A549 (cell line): ENCODE measurements around the gene LAMB1.

ENCODE experiments used
- CHD2 ChIP-seq: fragments of 150-350 bp; IDR thresholded peaks from 2 replicates; pipeline ENCODE4 v1.6.1; 2014; ENCODE audit warnings: low read length; ENCODE audit not compliant: partially characterized antibody
- EP300 ChIP-seq, 2 experiments: fragments of >200 bp; sonication (Bioruptor Twin); formaldehyde crosslinking; IDR thresholded peaks; 2 replicates in 1 of 2; 3 replicates in 1 of 2; pipeline ENCODE4 v1.6.1; 2016 to 2017
- JUN ChIP-seq, 2 experiments: fragments of >200 bp; sonication (Bioruptor Twin); formaldehyde crosslinking; IDR thresholded peaks; 2 replicates in 1 of 2; 3 replicates in 1 of 2; pipeline ENCODE4 v1.6.1; 2016 to 2017
- MYC ChIP-seq: IDR thresholded peaks from 2 replicates; pipeline ENCODE4 v1.6.1; 2012; ENCODE audit warnings: mild to moderate bottlenecking, inconsistent platforms, low read length, improper control_type of control experiment, borderline replicate concordance
- POLR2A ChIP-seq: IDR thresholded peaks from 2 replicates; pipeline ENCODE4 v1.6.1; 2012; ENCODE audit warnings: mild to moderate bottlenecking, low read length
- SMC3 ChIP-seq: fragments of >200 bp; sonication (Bioruptor Twin); formaldehyde crosslinking; IDR thresholded peaks from 3 replicates; pipeline ENCODE4 v1.6.1; 2018; ENCODE audit warnings: inconsistent platforms
- TF ChIP-seq, protein P1 (sequence below): fragments of 450-650 bp; IDR thresholded peaks from 2 replicates; pipeline ENCODE4 v1.6.1; 2014; ENCODE audit warnings: antibody characterized with exemption
- TF ChIP-seq, protein P2 (sequence below): fragments of >200 bp; sonication (Bioruptor Twin); formaldehyde crosslinking; IDR thresholded peaks from 3 replicates; pipeline ENCODE4 v1.5.1; 2016

DNA sequence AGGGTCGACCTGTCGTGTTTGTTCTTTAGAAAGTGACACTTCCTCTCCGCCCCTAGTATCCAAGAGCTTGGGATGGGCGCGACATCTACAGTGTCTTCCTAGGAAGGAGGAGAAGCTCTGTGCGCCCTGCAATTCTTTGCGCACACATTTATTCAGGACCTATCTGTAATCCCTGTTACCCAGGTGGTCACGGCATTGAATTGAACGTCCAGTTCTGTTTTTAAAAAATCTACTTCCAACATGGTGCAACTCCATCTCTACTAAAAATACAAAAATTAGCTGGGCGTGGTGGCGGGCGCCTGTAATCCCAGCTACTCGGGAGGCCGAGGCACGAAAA, 606 bp upstream of the LAMB1 start:
- TF ChIP-seq, protein P1, sequence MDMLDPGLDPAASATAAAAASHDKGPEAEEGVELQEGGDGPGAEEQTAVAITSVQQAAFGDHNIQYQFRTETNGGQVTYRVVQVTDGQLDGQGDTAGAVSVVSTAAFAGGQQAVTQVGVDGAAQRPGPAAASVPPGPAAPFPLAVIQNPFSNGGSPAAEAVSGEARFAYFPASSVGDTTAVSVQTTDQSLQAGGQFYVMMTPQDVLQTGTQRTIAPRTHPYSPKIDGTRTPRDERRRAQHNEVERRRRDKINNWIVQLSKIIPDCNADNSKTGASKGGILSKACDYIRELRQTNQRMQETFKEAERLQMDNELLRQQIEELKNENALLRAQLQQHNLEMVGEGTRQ = no peak
- TF ChIP-seq EP300 (IDR thresholded peaks at IDR 0.05) (no peak), JUN (IDR thresholded peaks at IDR 0.05) (no peak), CHD2 (no peak), POLR2A (no peak), SMC3 (no peak), MYC (no peak)
- TF ChIP-seq, protein P2, sequence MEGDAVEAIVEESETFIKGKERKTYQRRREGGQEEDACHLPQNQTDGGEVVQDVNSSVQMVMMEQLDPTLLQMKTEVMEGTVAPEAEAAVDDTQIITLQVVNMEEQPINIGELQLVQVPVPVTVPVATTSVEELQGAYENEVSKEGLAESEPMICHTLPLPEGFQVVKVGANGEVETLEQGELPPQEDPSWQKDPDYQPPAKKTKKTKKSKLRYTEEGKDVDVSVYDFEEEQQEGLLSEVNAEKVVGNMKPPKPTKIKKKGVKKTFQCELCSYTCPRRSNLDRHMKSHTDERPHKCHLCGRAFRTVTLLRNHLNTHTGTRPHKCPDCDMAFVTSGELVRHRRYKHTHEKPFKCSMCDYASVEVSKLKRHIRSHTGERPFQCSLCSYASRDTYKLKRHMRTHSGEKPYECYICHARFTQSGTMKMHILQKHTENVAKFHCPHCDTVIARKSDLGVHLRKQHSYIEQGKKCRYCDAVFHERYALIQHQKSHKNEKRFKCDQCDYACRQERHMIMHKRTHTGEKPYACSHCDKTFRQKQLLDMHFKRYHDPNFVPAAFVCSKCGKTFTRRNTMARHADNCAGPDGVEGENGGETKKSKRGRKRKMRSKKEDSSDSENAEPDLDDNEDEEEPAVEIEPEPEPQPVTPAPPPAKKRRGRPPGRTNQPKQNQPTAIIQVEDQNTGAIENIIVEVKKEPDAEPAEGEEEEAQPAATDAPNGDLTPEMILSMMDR = no peak
